ENCODE data around the gene TADA2B. TPM values are rescaled to one million over a fixed set of nuclear protein-coding genes. Genes with fewer than 3 reads are reported as not detected.

TADA2B gene
- total and polyA plus RNA-seq, 8 donors, result 9.6 to 26.2 (median 17.9) TPM

- 76 to 82% methylated on average over 18 of the region's 18 CpGs for WGBS, 2 donors
- peak in 2 of 4 donors; percentile 44 to 49 for ATAC-seq
Observed at GRCh38 chr4:7073526-7074390, 30.6 kb downstream of the TADA2B start.

GRCh38 chr4:7074426-7074825 is 31.3 kb downstream of the TADA2B start:
- Histone ChIP-seq H3K4me1 (no peaks in the 10 kb centered on the region), H3K36me3 (no peaks in the 10 kb centered on the region), H3K4me3 (no peak overlapping the region), H3K9me3 (no peaks in the 10 kb centered on the region), H3K27ac (no peak overlapping the region), H3K27me3 (no peaks in the 10 kb centered on the region)
- FAIRE-seq (no peak), DNase-seq (no peak), ATAC-seq (no peak)
- intact Hi-C loops (cut with DNase I), result loop anchor here in 1 of 3 donors (10.0 kb wide), 1 partner anchor 170 kb away; the partner anchor contains the start of gene TBC1D14
- no peak for TF ChIP-seq CTCF (IDR thresholded peaks at IDR 0.05)
- WGBS, 2 donors, result 71 to 81% methylated on average over 9 of the region's 9 CpGs

More at GRCh38 chr4:7073526-7074390, 30.6 kb downstream of the TADA2B start:
- Histone ChIP-seq H3K36me3 (no peaks in the 10 kb centered on the region), H3K4me3 (no peak overlapping the region), H3K27ac (no peak overlapping the region), H3K27me3 (no peaks in the 10 kb centered on the region), H3K4me1 (peaks cover 4% of the 10 kb centered on the region in 3 donors), H3K9me3 (no peaks in the 10 kb centered on the region)
- intact Hi-C loops (cut with DNase I), result loop anchor here in 1 of 3 donors (10.0 kb wide), 1 partner anchor 169 kb away; the partner anchor contains the start of gene TBC1D14
- DNase-seq (no peak), FAIRE-seq (no peak)
- TF ChIP-seq CTCF (IDR thresholded peaks at IDR 0.05), result no peak

DNA sequence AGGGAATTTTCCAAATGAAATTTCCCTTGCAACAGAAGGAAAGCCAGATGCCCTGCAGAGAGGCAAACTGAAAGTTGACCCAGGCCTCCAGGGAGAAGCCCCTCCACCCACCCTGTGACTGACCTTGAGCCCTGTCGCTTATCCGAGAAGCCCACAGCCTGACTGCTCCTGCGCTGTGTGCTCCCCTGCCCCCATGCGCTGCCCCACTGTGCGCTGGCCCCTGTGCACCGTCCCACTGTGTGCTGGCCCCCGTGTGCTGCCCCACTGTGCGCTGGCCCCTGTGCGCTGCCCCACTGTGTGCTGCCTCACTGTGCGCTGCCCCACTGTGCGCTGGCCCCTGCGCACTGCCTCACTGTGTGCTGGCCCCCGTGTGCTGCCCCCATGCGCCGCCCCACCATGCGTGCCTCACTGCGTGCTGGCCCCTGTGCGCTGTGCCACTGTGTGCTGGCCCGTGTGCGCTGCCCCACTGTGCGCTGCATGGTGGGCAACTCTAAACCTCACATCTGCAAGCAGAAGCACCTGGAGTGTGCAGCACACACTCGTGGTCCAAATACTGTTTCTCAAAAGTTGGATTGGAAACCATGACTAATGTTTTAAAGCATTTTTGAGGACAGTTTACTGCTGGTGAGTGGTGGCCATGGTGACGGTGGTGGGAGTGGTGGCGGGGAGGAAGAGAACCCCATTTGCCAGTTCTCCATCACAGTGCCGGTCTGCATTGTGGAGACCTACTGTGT is 33.0 kb downstream of the TADA2B start:
- H3K4me3 ChIP-seq, result no peak overlapping the region
- whole genome bisulfite sequencing, 2 donors, result 73 to 80% methylated on average over 25 of the region's 25 CpGs
- FAIRE-seq (no peak), ATAC-seq (peak in 1 of 4 donors; percentile 28), DNase-seq (no peak)
- H3K27me3 ChIP-seq, result no peaks in the 10 kb centered on the region
- no peak for TF ChIP-seq CTCF (IDR thresholded peaks at IDR 0.05)
- no peaks in the 10 kb centered on the region for H3K9me3 ChIP-seq
- no peaks in the 10 kb centered on the region for H3K36me3 ChIP-seq
- no peaks in the 10 kb centered on the region for H3K4me1 ChIP-seq
- intact Hi-C loops (cut with DNase I), result loop anchor here in 2 of 3 donors (5.0 to 10.0 kb wide), 2 partner anchors 171 to 174 kb away; partner anchors contain the start of gene TBC1D14 (in 1 of the 2)
- no peak overlapping the region for H3K27ac ChIP-seq

GRCh38 chr4:7076696-7077082 is 33.5 kb downstream of the TADA2B start:
- Histone ChIP-seq H3K27me3 (no peaks in the 10 kb centered on the region), H3K36me3 (no peaks in the 10 kb centered on the region), H3K9me3 (no peaks in the 10 kb centered on the region), H3K4me1 (no peaks in the 10 kb centered on the region), H3K4me3 (no peak overlapping the region), H3K27ac (no peak overlapping the region)
- ATAC-seq (no peak), FAIRE-seq (no peak), DNase-seq (no peak)
- WGBS, 2 donors, result 70 to 77% methylated on average over 6 of the region's 6 CpGs
- intact Hi-C loops (cut with DNase I), result loop anchor here in 2 of 3 donors (5.0 to 10.0 kb wide), 2 partner anchors 172 to 174 kb away; partner anchors contain the start of gene TBC1D14 (in 1 of the 2)
- TF ChIP-seq CTCF (IDR thresholded peaks at IDR 0.05), result no peak

All from pancreas (tissue), 10 donors.